Medulla oblongata (tissue), 1 donor: ENCODE results near the gene DPH2.

ENCODE experiments used
- DNase-seq: peaks from one replicate; pipeline ENCODE4 v3.0.0-alpha.2; 2015; ENCODE audit errors: extremely low spot score

The DPH2 gene

GRCh38 chr1:43968348-43968948 is 1.4 kb upstream of the DPH2 start:
- no peak for DNase-seq

DNA sequence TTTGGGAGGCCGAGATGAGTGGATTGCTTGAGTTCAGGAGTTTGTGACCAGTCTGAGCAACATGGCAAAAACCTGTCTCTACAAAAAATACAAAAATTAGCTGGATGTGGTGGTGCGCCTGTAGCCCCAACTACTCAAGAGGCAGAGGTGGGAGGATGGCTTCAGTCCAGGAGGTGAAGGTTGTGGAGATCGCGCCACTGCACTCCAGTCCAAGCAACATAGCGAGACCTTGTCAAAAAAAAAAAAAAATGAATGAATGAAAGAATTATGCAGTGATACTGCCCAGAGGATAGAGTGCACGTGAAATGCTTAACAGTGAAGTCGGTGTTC is 429 bp upstream of the DPH2 start:
- no peak for DNase-seq

DNA sequence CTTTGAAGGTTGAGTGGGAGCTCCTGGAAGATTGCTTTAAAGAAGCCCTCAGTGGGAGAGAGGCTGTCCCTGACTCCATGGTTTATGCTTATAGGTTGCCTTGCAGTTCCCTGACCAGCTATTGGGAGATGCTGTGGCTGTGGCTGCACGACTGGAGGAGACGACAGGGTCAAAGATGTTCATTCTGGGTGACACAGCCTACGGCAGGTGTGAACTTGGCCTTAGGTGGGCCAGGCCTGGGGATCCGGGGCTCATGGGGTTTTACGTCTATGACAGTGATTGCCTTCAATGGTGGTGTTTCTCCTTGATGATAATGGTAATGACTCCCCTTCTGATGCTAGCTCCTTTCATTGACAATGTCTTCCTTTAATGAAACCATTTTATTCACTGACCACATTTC is 692 bp downstream of the DPH2 start:
- no peak for DNase-seq

GRCh38 chr1:43970911-43971310 is 1.1 kb downstream of the DPH2 start:
- DNase-seq: no peak

DNA sequence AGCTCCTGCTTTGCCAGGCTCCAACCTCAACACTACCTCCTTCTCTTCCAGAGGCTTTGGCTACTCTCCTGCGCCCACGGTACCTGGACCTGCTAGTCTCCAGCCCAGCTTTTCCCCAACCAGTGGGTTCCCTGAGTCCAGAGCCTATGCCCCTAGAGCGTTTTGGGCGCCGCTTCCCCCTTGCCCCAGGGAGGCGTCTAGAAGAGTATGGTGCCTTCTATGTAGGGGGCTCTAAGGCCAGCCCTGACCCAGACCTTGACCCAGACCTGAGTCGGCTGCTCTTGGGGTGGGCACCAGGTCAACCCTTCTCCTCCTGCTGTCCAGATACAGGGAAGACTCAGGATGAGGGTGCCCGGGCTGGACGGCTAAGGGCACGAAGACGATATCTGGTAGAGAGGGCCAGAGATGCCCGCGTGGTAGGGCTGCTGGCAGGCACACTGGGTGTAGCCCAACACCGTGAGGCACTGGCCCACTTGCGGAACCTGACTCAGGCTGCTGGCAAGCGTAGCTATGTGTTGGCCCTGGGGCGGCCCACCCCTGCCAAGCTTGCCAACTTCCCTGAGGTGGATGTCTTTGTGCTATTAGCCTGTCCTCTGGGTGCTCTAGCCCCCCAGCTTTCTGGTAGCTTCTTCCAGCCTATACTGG is 1.6 kb downstream of the DPH2 start:
- no peak for DNase-seq

GRCh38 chr1:43973981-43974442 is 4.2 kb downstream of the DPH2 start:
- DNase-seq: no peak

DNA sequence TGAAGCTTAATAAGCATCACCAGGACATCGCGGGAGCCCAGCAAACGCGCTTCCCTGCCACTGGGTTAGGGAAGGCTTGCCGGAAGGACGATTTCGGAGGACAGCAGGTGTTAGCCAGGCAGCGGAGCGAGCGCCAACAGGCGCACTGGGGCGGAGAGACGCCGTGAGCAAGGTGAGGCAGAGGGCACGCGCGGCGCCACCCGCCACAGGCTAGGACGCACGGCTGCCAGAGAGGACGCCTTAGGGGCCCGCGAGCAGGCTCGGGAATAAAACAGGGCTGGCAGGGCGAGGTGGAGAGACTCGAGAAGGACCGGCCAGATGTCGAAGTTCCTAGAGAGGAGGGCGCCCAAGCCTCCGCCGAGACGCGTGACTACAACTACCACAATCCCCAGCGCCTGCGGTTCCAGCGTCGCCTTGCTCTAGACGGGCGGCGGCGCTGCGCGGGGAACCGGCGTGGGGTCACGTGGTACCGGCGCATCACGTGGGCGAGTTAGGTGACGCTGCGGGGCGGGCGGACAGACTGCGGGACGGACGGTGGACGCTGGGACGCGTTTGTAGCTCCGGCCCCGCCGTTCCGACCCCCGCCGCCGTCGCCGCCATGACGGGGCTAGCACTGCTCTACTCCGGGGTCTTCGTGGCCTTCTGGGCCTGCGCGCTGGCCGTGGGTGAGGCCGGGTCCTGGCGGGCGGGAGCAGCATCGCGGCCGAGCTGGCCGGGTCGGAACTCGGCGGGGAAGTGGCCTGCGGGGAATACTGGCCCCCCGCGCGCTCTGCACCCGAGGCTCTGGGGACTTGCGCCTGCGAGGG is 4.8 kb downstream of the DPH2 start, which contains the start of gene ATP6V0B:
Gene ATP6V0B (plus strand): TSS at position 518 of the 806 bp plus-strand sequence. CDS start 81 bp downstream, at position 599.
- peak; percentile 97 for DNase-seq

DNA sequence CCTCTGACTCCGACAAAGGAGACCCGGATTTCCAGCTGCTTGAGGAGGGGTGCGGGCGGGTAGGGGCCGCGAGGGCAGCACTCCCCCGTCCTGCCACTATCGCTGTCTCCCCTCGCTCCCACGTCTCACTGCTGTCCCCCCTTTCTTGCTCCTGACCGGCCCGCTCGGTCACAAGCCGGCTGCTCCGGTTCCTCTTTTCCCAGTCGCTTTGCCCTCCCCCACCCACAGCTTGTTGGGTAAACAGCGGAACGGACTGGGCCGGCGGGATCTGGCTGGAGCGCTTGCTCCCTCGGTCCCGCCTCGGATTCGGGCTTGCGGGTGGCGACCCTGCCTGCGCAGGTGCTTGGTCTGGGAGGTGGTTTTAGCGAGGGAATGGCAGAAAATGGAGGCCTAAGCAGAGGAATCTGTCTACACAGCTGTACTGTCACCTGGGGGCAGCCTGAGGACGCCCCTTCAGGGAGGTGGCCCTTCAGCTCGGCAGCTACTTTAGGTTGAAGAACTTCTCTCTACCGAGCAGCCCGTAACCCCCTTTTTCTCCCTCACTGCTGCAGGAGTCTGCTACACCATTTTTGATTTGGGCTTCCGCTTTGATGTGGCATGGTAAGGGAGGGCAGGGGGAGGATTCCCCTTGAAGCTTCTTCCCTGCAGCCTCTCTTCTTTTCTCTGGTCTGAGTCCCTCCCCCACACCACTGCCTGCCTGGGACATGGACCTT is 5.6 kb downstream of the DPH2 start:
- DNase-seq: peak; percentile 71

DNA sequence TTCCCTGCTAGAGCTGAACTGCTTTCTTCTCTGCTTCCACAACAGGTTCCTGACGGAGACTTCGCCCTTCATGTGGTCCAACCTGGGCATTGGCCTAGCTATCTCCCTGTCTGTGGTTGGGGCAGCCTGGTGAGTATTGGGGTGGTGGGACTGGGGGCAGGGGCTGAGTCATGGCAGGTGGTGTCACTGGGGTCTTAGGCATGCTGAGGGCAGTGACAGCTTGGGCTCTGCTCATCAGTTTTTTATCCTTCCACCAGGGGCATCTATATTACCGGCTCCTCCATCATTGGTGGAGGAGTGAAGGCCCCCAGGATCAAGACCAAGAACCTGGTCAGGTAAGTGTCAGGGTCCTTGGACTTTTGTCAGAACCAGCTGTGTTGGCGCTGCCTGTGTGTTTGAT is 6.2 kb downstream of the DPH2 start:
- no peak for DNase-seq

DNA sequence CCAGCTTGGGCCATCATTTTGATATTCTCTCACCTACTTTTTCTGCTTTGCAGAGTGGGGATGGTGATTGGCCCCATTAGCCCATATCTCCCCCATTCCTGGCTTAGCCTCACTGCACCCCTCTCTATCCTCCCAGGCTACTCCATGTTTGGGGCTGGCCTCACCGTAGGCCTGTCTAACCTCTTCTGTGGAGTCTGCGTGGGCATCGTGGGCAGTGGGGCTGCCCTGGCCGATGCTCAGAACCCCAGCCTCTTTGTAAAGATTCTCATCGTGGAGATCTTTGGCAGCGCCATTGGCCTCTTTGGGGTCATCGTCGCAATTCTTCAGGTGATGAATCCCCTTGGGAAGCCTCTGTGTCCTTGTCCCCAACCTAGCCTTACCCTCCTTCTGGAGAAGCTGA is 7.1 kb downstream of the DPH2 start:
- no peak for DNase-seq

GRCh38 chr1:43977376-43978263 is 7.8 kb downstream of the DPH2 start:
- no peak for DNase-seq

- no peak for DNase-seq
These were observed 8.4 kb downstream of the DPH2 start for GRCh38 chr1:43978264-43978550.

GRCh38 chr1:43978551-43979260 is 8.9 kb downstream of the DPH2 start, which contains the start of gene B4GALT2:
B4GALT2 (plus strand) TSS chr1:43979210; CDS start chr1:43981161, 1,951 bp downstream.
- DNase-seq: peak; percentile 42

- no peak for DNase-seq
These were observed 9.4 kb downstream of the DPH2 start for GRCh38 chr1:43979261-43979527.

GRCh38 chr1:43979528-43980254 is 9.9 kb downstream of the DPH2 start:
- DNase-seq: peak; percentile 52

DNA sequence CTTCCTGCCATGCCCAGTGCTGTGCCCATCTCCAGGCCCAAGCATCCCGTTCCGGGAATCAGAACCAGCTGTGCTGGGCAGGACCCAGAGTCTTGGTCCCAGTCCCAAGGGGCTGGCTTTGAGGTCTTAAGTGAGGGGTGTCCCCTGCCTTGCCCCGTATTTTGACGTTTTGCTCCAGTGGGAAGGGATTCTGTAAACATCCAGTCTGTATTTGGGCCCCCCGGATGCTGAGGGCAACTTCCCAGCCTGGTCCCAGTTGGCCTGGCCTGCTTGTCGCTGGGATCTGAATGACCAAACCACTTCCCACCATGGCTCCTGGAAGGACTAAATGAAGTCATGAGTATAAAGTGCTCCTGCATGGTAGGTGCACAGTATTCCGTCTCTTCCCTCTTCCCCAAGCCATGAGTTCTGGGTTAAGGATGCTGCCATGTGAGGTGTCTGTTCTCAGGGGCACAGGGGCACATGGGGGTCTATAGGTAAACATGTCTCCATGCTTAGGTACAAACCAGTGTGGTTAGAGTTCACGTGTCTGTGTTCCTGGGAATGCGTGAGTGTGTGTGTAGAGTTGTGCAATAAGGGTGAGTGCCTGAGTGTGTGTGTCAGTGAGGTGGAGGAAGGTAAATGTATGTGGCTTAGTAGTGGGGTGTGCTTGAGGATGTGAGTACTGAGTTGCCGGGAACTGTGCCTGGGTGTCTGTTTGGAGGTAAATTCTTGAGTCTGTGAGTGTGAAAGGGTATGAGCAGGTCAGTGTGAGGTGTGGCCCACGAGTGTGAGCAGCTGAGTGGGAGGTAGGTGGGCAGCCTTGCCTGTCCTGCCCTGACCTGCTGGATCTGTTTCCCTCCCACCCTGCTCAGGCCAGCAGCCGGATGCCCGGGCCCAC is 10.7 kb downstream of the DPH2 start:
- DNase-seq: no peak

DNA sequence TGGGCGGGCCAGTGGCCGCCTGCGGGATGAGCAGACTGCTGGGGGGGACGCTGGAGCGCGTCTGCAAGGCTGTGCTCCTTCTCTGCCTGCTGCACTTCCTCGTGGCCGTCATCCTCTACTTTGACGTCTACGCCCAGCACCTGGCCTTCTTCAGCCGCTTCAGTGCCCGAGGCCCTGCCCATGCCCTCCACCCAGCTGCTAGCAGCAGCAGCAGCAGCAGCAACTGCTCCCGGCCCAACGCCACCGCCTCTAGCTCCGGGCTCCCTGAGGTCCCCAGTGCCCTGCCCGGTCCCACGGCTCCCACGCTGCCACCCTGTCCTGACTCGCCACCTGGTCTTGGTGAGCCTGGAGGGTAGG is 11.3 kb downstream of the DPH2 start:
- DNase-seq: no peak

GRCh38 chr1:43981636-43982035 is 11.8 kb downstream of the DPH2 start:
- DNase-seq: no peak

DNA sequence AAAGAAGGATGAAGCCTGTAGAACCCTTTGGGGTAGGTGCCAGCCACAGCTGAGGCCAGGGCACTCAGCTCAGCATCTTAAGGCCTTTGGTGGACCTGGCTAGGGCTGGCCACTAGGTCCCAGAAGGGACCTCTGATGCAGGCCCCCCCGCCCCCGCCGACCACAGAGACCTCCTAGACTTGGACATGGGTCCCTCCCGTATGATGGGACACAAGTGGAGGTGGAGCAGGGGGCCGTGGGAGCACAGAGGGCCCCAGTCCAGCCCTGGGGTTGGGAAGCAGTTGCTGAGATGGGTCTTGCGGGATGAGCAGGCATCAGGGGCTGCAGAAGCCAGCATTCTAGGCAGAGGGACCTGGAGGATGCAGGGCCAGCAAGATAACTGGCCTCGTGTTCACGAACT is 12.4 kb downstream of the DPH2 start:
- no peak for DNase-seq
